GM23248 (cell line): ENCODE measurements around the gene ANXA9.

Experiments
- EZH2 ChIP-seq: fragments of 200-600 bp; sonication (generic); IDR thresholded peaks from 2 replicates; pipeline ENCODE4 v1.6.1; 2018; ENCODE audit warnings: antibody characterized with exemption, mild to moderate bottlenecking; ENCODE audit not compliant: insufficient read depth, poor library complexity, severe bottlenecking
- EZH2phosphoT487 ChIP-seq: fragments of 200-600 bp; sonication (generic); IDR thresholded peaks from 2 replicates; pipeline ENCODE4 v1.6.1; 2018; ENCODE audit warnings: antibody characterized with exemption, moderate library complexity, mild to moderate bottlenecking, low read depth; ENCODE audit not compliant: insufficient read depth

DNA sequence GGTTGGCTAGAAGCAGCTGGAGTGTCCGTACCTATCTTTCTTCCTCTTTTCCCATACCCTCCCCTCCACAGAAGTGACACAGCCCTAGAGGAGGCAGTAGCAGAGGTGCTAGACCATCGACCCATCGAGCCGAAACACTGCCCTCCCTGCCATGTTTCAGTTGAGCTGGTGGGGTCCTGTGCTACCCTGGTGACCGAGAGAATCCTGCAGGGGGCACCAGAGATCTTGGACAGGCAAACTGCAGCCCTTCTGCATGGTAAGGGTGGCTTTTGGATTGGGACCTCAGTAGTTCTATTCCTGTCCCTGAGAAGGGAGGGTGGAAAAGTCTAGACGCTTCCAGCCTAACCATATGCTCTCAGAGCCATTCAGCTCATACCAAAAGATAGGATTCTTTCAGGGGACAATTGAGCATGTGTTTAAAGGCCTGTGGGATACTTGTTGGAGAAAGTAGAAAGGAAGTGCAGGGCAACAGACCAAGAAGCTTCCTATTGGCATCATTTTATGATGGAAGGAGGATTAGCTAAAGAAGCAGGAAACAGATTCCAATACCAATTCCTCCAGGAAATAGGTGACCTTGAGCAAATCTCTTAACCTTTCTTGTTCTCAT is 42.6 kb downstream of the ANXA9 start:
- TF ChIP-seq EZH2 (no peak), EZH2phosphoT487 (no peak)
